ENCODE data around the gene TFEB.
A peak's percentile ranks its signal among the peaks of the same experiment; 100 is the strongest.

The TFEB gene

GRCh38 chr6:41781366-41781730 lies 45.9 kb upstream of the TFEB start (continued):
- no peak for TF ChIP-seq ZBTB44 (tag by site-specific recombination; IDR thresholded peaks at IDR 0.05)
- no peak for TF ChIP-seq ZNF626 (tag by site-specific recombination; IDR thresholded peaks at IDR 0.05)
- TF ChIP-seq ZBTB20 (tag by site-specific recombination; IDR thresholded peaks at IDR 0.05) = no peak; the same call in 1 of the 2 replicates
- peak; percentile 37 for TF ChIP-seq ZNF366 (tag by site-specific recombination; conservative IDR thresholded peaks at IDR 0.05)
- no peak for TF ChIP-seq ZNF138 (tag by site-specific recombination; IDR thresholded peaks at IDR 0.05; ENCODE audit: borderline replicate concordance)
- no peak for TF ChIP-seq ZNF335 (tag by site-specific recombination; conservative IDR thresholded peaks at IDR 0.05)
- no peak for TF ChIP-seq ZNF121 (tag by site-specific recombination; IDR thresholded peaks at IDR 0.05)
- 0 out of 2 replicates have a peak, but pooled peaks have one; percentile 14 for TF ChIP-seq KLF17 (tag by site-specific recombination; IDR thresholded peaks at IDR 0.05)
- peak; percentile 65 for TF ChIP-seq SP2 (tag by site-specific recombination; IDR thresholded peaks at IDR 0.05)
- TF ChIP-seq SP3 (tag by site-specific recombination; IDR thresholded peaks at IDR 0.05) = peak; percentile 34
- peak; percentile 86 for TF ChIP-seq ZNF18 (tag by site-specific recombination; IDR thresholded peaks at IDR 0.05)
- TF ChIP-seq ZNF223 (tag by site-specific recombination; IDR thresholded peaks at IDR 0.05) = peak; percentile 44; the same call in 1 of the 2 replicates
- no peak for TF ChIP-seq ZSCAN23 (tag by site-specific recombination; IDR thresholded peaks at IDR 0.05)
- TF ChIP-seq PRDM2 (tag by site-specific recombination; IDR thresholded peaks at IDR 0.05; ENCODE audit: borderline replicate concordance) = no peak
- no peak for TF ChIP-seq OSR2 (tag by site-specific recombination; IDR thresholded peaks at IDR 0.05)
- peak; percentile 82 for TF ChIP-seq KLF1 (tag by site-specific recombination; IDR thresholded peaks at IDR 0.05)
- no peak for TF ChIP-seq ZNF707 (tag by site-specific recombination; IDR thresholded peaks at IDR 0.05)
